GM12878 (cell line): Measurements from ENCODE around the gene TRAFD1. TPM values are rescaled to one million over a fixed set of nuclear protein-coding genes. Genes with fewer than 3 reads are reported as not detected.
A peak's percentile ranks its signal among the peaks of the same experiment; 100 is the strongest.

ENCODE experiments used
- ATAC-seq: fragments of 200-7000 bp; cut with Tn5 transposase; 3 replicates; pipeline ENCODE4 v1.9.1; 2020; ENCODE audit warnings: mild to moderate bottlenecking, moderate library complexity
- BruUV-seq: library from RNA; stranded (reverse); fragments of 400-500 nt; replicated peaks from 2 replicates; lab custom pipeline; 2021; lab: Mats Ljungman, UMichigan
- CTCF ChIA-PET: fragments of 300-600 bp; sonication (Branson Sonifier 250); formaldehyde crosslinking; extraction: SDS; loops from one replicate; lab custom pipeline; 2021; ENCODE audit warnings: inconsistent platforms; lab: Yijun Ruan, JAX
- POLR2A ChIA-PET: fragments of 350-600 bp; formaldehyde crosslinking; extraction: SDS; loops from one replicate; lab custom pipeline; 2021; ENCODE audit warnings: inconsistent platforms; lab: Charles Lee
- RAD21 ChIA-PET: fragments of 300-600 bp; sonication (Branson Sonifier 250); formaldehyde crosslinking; loops from one replicate; lab custom pipeline; 2023; ENCODE audit warnings: antibody characterized with exemption; ENCODE audit not compliant: unreplicated experiment; lab: Charles Lee
- SMC1A ChIA-PET: fragments of 300-600 bp; sonication (Branson Sonifier 250); formaldehyde crosslinking; loops from one replicate; lab custom pipeline; 2023; ENCODE audit not compliant: unreplicated experiment, uncharacterized antibody; lab: Charles Lee
- DNase-seq: peaks from one replicate; pipeline ENCODE4 v3.0.0-alpha.2; 2011; ENCODE audit warnings: low read depth, low spot score
- FAIRE-seq: peaks from 3 replicates; lab custom pipeline; 2011; peaks lifted over from hg19 to GRCh38; lab: Jason Lieb, UNC
- H2AFZ ChIP-seq: 2 replicates; pipeline ENCODE4 v1.6.0; 2011; ENCODE audit warnings: low read depth, low read length, control low read depth; ENCODE audit not compliant: control insufficient read depth
- H3K27ac ChIP-seq: 2 replicates; pipeline ENCODE4 v1.5.1; 2011; ENCODE audit warnings: control low read depth; ENCODE audit not compliant: control insufficient read depth, insufficient read depth
- H3K27me3 ChIP-seq, 2 experiments: replicated peaks in 1 of 2; 2 replicates each; pipeline versions ENCODE4 v1.6.0 to v1.6.1; 2011; ENCODE audit warnings: low read length in 1 of 2; ENCODE audit not compliant: control insufficient read depth in 2 of 2, insufficient read depth in 2 of 2
- H3K36me3 ChIP-seq, 2 experiments: 2 replicates each; pipeline ENCODE4 v1.5.1; 2011; ENCODE audit warnings: low read length in 1 of 2; ENCODE audit not compliant: control insufficient read depth in 2 of 2, insufficient read depth in 2 of 2
- H3K4me1 ChIP-seq: 2 replicates; pipeline ENCODE4 v1.6.1; 2011; ENCODE audit warnings: mild to moderate bottlenecking, low read length, moderate library complexity, mixed read lengths; ENCODE audit not compliant: control insufficient read depth, insufficient read depth
- H3K4me2 ChIP-seq: 2 replicates; pipeline ENCODE4 v1.6.0; 2011; ENCODE audit warnings: control low read depth; ENCODE audit not compliant: control insufficient read depth, insufficient read depth
- H3K4me3 ChIP-seq: fragments of 200-600 bp; sonication (generic); 2 replicates; pipeline ENCODE4 v1.5.1; 2016
- H3K79me2 ChIP-seq: 2 replicates; pipeline ENCODE4 v1.6.0; 2011; ENCODE audit warnings: low read length; ENCODE audit not compliant: control insufficient read depth, insufficient read depth
- H3K9ac ChIP-seq: 2 replicates; pipeline ENCODE4 v1.8.0; 2011; ENCODE audit warnings: low read length, control low read depth, mixed read lengths; ENCODE audit not compliant: control insufficient read depth, insufficient read depth
- H3K9me3 ChIP-seq: replicated peaks from 3 replicates; pipeline ENCODE4 v1.5.1; 2011; ENCODE audit warnings: mild to moderate bottlenecking, low read length; ENCODE audit not compliant: control insufficient read depth, insufficient read depth
- H4K20me1 ChIP-seq: 2 replicates; pipeline ENCODE4 v1.6.0; 2011; ENCODE audit not compliant: control insufficient read depth, insufficient read depth
- BACH1 ChIP-seq: fragments of 450-650 bp; IDR thresholded peaks from 2 replicates; pipeline ENCODE4 v1.6.1; 2017; ENCODE audit warnings: mild to moderate bottlenecking, borderline replicate concordance
- POLR2A ChIP-seq: IDR thresholded peaks from 2 replicates; pipeline ENCODE4 v1.6.1; 2011; ENCODE audit warnings: low read depth, mild to moderate bottlenecking, low read length
- POLR2AphosphoS2 ChIP-seq: IDR thresholded peaks from 2 replicates; pipeline ENCODE4 v1.6.1; 2011; ENCODE audit warnings: low read depth, mild to moderate bottlenecking, low read length, improper control_type of control experiment, moderate library complexity
- RAD51 ChIP-seq: fragments of 450-650 bp; IDR thresholded peaks from 2 replicates; pipeline ENCODE4 v1.6.1; 2016; ENCODE audit warnings: moderate library complexity, mild to moderate bottlenecking, inconsistent platforms
- WGBS: methylation state at CpG from one replicate; pipeline ENCODE4 v1.1.6; 2016; ENCODE audit warnings: low lambda C conversion rate; ENCODE audit not compliant: insufficient replicate concordance, insufficient coverage; ENCODE audit errors: missing lambda C conversion rate; 5-methylcytosine and 5-hydroxymethylcytosine counted together
- in situ Hi-C: fragments of 300-500 bp; cut with MboI; formaldehyde crosslinking; loops from 9 replicates; pipeline ENCODE4 v1.14.3; 2018; ENCODE audit warnings: mixed read lengths
- intact Hi-C: fragments of 100-400 bp; cut with micrococcal nuclease; formaldehyde crosslinking; loops from one replicate; pipeline ENCODE4 v1.14.2; 2022; ENCODE audit not compliant: unreplicated experiment
- polyA plus RNA-seq, 11 experiments: library from polyadenylated mRNA; depleted of rRNA in 4 of 11; unstranded in 6 of 11; stranded (reverse) in 5 of 11; fragments of >200 nt; fragmentation: Nextera tagmentation in 4 of 11; fragmentation: Illumina TruSeq in 1 of 11; extraction: Ambion mirVana in 4 of 11; extraction: Trizol in 1 of 11; gene quantifications; 1 replicate in 1 of 11; 2 replicates in 10 of 11; pipeline versions ENCODE4 v1.2.1 to v1.2.3, GENCODE V29; 2011 to 2016; ENCODE audit warnings: inconsistent platforms in 2 of 11, missing spikeins in 2 of 11, low read depth in 1 of 11
- total RNA-seq, 4 experiments: library from RNA; depleted of rRNA in 3 of 4; stranded (reverse); fragments of >200 nt in 3 of 4; fragmentation: Illumina TruSeq in 1 of 4; extraction: Trizol in 1 of 4; gene quantifications; 2 replicates each; pipeline versions ENCODE4 v1.2.1 to v1.2.3, GENCODE V29; 2013 to 2021
- TF ChIP-seq, protein P1 (sequence below): IDR thresholded peaks from 2 replicates; pipeline ENCODE4 v1.6.1; 2012; ENCODE audit warnings: low read depth, low read length, improper control_type of control experiment
- TF ChIP-seq, protein P2 (sequence below): fragments of 450-650 bp; IDR thresholded peaks from 2 replicates; pipeline ENCODE4 v1.6.1; 2017; ENCODE audit warnings: borderline replicate concordance

Gene TRAFD1
- total and polyA plus RNA-seq, 10 of the 15 experiments (the other 5 are each of a cell fraction or from before 2014, with no cell fraction given), result 37.2 to 55.5 (median 46.2) TPM

- CTCF ChIA-PET, result interaction anchor here (0.6 kb wide), 1 partner anchor 222 kb away, joined by 3 read pairs; no protein-coding TSS in a partner anchor
- no peak overlapping the region for H3K9ac ChIP-seq
- in situ Hi-C loops (no loop called here), intact Hi-C loops (no loop called here)
- DNase-seq (no peak), FAIRE-seq (no peak), ATAC-seq (no peak; the same call in 2 of the 3 replicates)
- no peaks in the 10 kb centered on the region for H3K9me3 ChIP-seq
- 0 out of 2 replicates have a peak, but pooled peaks have one; percentile 37 for TF ChIP-seq POLR2AphosphoS2
- no peak for TF ChIP-seq RAD51
- TF ChIP-seq POLR2A, result peak; percentile 16; the same call in 1 of the 2 replicates
- BruUV-seq, result no TSS peak
- H3K4me1 ChIP-seq, result no peaks in the 10 kb centered on the region
- H3K27me3 ChIP-seq, result no peaks in the 10 kb centered on the region
- POLR2A ChIA-PET, result no interaction called here
- H3K4me3 ChIP-seq, result no peak overlapping the region
- no peak overlapping the region for H3K4me2 ChIP-seq
- SMC1A ChIA-PET, result no interaction called here
- H3K27ac ChIP-seq, result no peak overlapping the region
- H3K79me2 ChIP-seq, result no peaks in the 10 kb centered on the region
- no peak overlapping the region for H2AFZ ChIP-seq
- H3K36me3 ChIP-seq, result peaks cover 3 to 6% of the 10 kb centered on the region in 2 experiments; a peak in 3 of 4 replicates
- RAD21 ChIA-PET, result no interaction called here
- WGBS, result 96% methylated on average over 12 of the region's 12 CpGs
- no peaks in the 10 kb centered on the region for H4K20me1 ChIP-seq
Measured at GRCh38 chr12:112167031-112167461, 41.7 kb downstream of the TRAFD1 start.

DNA sequence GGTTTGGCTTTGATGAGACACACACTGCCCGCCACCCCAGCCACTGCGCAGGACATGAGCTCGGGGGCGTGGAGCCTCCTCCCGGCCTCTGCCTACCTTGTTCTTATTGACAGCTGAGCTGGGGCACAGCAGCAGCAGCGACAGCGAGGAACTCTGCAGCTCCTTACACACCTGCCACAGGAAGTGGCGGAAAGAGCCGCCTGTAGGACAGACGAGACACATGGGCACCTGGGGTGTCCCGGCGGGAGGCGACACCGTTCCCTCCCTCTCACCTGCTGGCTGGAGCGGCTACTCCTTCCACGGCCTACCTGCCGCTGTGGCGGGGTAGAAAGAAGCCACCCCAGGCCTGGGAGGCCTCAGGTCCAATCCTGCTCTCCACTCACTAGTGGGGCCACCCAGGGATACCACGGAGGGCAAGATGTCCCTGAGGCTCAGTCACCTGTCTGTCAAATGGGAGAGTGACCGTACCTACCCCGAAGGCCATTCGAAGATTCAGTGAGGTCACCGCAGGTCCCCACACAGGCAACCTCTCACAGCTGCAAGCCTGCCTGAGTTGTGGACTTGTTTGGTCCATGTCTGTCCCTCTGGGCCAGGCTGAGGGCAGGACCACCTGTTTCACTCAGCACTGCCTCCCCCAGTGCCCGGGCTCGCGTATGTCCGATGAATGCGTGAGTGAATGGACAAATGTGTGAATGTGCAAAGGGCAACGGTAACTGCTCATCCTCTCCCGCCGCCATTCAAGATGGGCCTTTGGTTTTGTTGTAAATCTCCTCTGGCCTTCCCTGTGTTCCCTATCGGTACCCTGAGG is 42.6 kb downstream of the TRAFD1 start:
- Histone ChIP-seq H4K20me1 (no peaks in the 10 kb centered on the region), H3K4me3 (no peak overlapping the region)
- TF ChIP-seq, protein P1, sequence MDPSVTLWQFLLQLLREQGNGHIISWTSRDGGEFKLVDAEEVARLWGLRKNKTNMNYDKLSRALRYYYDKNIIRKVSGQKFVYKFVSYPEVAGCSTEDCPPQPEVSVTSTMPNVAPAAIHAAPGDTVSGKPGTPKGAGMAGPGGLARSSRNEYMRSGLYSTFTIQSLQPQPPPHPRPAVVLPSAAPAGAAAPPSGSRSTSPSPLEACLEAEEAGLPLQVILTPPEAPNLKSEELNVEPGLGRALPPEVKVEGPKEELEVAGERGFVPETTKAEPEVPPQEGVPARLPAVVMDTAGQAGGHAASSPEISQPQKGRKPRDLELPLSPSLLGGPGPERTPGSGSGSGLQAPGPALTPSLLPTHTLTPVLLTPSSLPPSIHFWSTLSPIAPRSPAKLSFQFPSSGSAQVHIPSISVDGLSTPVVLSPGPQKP, result no peak
- TF ChIP-seq, protein P2, sequence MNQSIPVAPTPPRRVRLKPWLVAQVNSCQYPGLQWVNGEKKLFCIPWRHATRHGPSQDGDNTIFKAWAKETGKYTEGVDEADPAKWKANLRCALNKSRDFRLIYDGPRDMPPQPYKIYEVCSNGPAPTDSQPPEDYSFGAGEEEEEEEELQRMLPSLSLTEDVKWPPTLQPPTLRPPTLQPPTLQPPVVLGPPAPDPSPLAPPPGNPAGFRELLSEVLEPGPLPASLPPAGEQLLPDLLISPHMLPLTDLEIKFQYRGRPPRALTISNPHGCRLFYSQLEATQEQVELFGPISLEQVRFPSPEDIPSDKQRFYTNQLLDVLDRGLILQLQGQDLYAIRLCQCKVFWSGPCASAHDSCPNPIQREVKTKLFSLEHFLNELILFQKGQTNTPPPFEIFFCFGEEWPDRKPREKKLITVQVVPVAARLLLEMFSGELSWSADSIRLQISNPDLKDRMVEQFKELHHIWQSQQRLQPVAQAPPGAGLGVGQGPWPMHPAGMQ, result no peak
- no peak for TF ChIP-seq BACH1
- TF ChIP-seq, all 136 proteins: peak for 0
- ATAC-seq, result no peak
- ChIA-PET RAD21 (no interaction called here), SMC1A (no interaction called here), CTCF (no interaction called here), POLR2A (no interaction called here)
- Histone ChIP-seq H3K36me3 (peaks cover 5 to 6% of the 10 kb centered on the region in 2 experiments; a peak in 3 of 4 replicates), H3K4me2 (no peak overlapping the region), H3K27ac (no peak overlapping the region), H3K79me2 (no peaks in the 10 kb centered on the region), H3K9me3 (no peaks in the 10 kb centered on the region), H3K9ac (no peak overlapping the region), H2AFZ (no peak overlapping the region), H3K4me1 (no peaks in the 10 kb centered on the region), H3K27me3 (no peaks in the 10 kb centered on the region)
- in situ Hi-C loops, result no loop called here
- intact Hi-C loops, result no loop called here
- FAIRE-seq, result no peak
- no peak for DNase-seq
- WGBS, result 93% methylated on average over 32 of the region's 32 CpGs
- no TSS peak for BruUV-seq
